HG03039 (cell line): Measurements from ENCODE around the gene GIGYF2.
A peak's percentile ranks its signal among the peaks of the same experiment; 100 is the strongest.

Experiments used
- ATAC-seq: cut with Tn5 transposase; IDR thresholded peaks from one replicate; pipeline ENCODE4 v1.9.1; 2021; ENCODE audit warnings: mild to moderate bottlenecking, moderate library complexity; ENCODE audit not compliant: unreplicated experiment

The GIGYF2 gene

DNA sequence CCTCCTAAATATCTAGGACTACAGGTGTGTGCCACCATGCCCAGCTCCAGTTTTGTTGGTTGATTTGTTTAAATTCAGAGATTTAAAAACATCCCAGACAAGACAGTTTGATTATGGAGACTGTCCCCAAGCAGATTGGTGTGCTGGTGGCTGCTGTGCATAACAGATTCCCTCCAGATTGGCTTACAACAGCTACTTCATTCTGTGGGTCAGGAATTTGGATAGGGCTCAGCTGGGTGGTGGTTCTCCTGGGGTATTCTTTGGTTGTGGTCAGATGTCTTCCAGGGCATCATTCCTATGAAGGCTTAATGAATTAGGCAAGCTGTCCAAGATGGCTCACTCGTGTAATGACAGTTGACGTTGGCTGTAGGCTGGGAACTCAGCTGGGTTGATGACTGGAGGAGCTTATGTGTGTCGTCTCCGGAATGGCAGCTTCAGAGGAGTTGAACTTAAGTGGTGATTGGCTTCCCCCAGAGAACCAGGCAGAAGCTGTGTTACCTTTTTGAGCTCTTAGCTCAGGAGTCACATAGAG lies 162.3 kb downstream of the GIGYF2 start:
- ATAC-seq: no peak

DNA sequence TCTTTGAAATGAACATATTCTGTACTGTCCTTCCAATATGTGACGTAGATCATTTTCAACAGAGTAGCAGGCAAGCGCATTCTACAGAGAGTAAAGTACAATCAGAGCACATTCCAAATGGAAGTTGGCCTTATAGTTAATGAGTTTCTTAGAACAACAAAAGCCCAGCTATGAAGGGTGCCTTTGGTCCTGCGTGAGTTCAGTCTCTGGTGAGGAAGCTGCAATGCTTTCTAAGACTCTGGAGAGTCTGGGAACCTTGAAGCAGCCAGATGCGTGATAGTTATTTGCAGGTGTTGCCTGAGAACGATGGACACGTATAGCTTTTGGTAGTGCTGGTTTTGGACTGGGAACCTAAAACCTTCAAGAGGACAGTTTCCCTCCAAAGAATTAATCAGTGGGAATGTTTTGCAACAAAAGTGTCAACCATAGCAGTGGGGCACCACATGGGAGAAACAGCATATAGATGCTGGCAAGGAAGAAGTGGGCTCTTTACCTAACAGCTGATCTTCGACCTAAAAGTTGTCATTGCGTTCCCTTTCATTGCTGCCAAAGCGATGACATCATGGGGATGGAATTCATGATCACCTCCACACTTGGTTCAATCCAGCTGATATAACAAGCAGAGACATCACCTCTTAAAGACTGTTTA lies 163.6 kb downstream of the GIGYF2 start:
- ATAC-seq: no peak

DNA sequence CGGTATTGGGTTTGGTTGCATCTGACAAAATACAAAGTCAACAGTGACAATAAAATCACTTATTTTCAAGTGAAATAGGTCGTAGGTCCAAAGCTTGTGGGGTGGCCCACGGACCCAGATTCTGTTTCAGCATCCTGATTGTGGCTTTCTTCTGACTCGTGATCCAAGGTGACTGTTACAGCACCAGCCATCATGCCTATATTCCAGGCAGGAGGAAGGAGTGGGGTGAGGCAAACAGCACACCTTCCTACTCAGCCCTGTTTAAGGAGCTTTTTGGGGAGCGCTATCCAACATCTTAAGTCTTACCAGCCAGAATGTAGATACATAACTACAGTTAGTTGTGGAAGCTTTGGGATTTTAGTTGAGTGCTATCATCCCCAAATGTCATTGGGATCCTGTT lies 164.2 kb downstream of the GIGYF2 start:
- ATAC-seq: no peak

DNA sequence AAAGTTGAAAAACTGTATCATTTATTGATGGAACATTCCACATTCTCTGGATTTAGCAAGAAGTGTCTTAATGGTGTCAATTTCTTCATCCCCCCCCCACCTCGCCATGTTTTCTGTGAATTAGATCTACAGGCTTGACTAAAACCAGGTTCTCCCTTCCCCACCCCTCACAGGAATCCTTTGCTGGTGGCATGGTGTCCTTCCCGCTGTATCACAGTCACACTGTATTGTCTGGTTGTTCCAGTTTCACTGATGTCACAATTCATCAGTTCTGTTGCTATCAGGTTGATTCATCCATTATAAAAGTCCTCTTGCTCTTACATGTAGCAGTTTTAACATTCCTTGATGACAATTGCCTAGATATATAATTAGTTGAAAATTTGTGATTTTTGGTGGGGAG lies 166.9 kb downstream of the GIGYF2 start:
- no peak for ATAC-seq

GRCh38 chr2:232865165-232865564 lies 168.0 kb downstream of the GIGYF2 start:
- ATAC-seq: no peak

- ATAC-seq: no peak
Measured at GRCh38 chr2:232866104-232866503, 169.0 kb downstream of the GIGYF2 start.

GRCh38 chr2:232869138-232870017 lies 172.2 kb downstream of the GIGYF2 start:
- no peak for ATAC-seq

- ATAC-seq: no peak
Measured at GRCh38 chr2:232870018-232870765, 173.1 kb downstream of the GIGYF2 start, which contains the start of gene SNORC. Gene SNORC, plus strand, starts transcription at chr2:232870264. Its CDS starts 78 bp downstream, at chr2:232870342.

DNA sequence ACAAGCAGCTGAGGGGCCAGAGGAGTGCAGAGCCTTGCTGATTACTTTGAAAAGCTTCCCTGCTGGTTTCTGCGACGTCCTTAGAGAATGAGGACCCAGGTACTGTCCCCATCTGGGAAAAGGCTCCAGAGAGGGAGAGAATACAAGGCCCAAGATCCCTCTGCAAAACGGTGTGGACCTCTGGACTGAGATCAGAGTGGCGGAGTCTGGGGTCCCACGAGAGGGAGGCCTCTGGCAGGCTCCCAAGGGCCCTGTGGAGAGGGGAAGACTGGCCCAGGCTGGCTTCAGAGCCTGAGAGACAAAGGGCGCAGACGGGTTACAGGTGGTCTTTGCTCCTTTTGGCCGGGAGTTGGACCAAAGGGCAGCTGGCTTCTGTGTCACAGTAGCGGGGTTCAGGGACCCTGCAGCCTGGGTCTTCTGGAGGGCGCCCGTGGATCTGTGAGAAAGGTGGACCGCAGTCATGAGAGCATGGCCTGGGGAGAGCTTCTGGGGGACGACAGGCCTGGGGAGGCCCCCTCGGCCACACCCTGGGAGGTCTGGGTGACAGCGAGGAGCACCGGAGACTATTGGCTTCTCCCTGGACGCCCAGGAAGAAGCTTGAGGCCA lies 173.7 kb downstream of the GIGYF2 start:
- no peak for ATAC-seq

GRCh38 chr2:232871418-232871834 lies 174.3 kb downstream of the GIGYF2 start:
- ATAC-seq: no peak

- no peak for ATAC-seq
Measured at GRCh38 chr2:232871835-232872736, 175.0 kb downstream of the GIGYF2 start.

DNA sequence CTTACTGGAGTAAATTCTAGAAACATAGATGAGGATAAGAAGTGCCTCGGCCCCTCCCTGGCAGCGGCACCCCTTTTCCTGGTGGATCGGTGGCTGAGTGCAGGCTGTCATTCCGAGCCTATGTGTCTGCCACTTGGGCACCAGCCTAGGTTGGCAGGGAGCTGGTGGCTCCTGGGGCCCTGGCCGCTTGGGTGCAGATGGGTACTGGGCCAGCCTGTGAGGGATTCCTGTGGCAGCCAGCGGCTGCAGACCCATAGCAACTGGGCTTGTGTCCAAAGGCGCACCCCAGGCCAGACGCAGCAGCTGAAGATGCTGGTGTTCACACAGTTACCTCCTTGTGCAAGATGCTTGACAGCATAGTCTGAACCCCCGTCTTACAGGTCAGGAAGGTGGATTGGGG lies 175.7 kb downstream of the GIGYF2 start:
- ATAC-seq: no peak

DNA sequence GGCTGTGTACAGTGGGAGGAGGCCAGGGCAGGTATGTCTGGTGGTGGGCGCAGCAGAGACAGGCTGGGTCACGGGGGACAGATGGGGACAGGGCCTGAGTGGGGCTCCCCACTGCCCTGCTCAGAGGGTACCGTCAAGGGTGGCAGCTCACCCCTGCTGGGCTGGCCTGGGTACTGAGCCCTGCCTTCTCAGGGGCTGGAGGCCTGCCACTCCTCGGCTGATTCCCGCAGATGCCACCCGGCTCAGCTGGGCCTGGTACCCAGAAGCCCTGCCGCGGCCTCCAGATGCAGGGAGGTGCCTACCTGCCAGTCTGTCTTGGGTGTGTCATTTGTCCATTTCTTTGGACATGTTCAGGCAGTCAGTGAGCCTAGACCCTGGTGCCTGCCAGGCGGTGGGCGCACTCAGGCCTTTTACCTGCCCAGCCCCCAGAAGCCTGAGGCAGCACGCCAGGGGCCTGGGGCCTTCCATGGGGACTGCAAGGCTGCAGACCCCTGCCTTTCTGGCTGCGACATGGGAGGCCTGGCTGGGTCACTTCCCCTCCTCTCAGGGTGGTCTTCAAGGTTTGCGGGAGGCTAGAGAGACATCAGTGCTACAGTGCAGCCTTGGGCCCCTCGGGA lies 176.3 kb downstream of the GIGYF2 start:
- no peak for ATAC-seq

- ATAC-seq: no peak
Measured at GRCh38 chr2:232873909-232874641, 176.9 kb downstream of the GIGYF2 start.

- ATAC-seq: no peak
Measured at GRCh38 chr2:232874677-232875223, 177.6 kb downstream of the GIGYF2 start.

DNA sequence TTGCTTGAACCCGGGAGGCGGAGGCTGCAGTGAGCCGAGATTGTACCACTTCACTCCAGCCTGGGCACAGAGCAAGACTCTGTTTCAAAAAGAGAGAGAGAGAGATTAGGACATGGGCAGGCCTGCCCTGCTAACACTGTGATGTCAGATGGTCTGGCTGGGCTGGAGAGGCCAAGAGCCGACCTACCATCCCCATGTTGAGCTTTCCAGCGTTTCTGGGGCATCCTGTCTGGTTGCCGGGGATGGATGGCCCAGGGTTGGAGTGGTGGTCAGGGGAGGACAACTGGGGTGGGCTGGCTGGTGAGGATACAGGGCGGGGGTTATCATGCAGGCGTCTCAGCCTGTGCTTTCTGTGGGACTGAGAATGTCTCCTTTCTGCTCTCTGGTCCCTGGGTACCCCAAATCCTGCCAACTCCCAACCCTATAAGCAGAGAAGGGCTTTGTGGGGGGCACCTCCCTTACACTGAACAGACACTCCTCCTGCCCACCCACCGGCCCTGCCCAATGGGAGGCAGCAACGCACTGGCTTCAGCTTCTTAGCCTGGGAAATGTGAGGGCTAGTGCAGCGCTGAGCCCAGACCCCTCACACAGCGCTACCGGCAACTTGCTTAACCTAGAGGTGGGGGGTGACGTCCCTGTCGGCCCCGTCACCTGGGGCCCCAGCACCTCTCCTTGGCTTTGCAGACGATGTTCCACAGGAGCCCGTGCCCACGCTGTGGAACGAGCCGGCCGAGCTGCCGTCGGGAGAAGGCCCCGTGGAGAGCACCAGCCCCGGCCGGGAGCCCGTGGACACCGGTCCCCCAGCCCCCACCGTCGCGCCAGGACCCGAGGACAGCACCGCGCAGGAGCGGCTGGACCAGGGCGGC lies 178.4 kb downstream of the GIGYF2 start:
- no peak for ATAC-seq

DNA sequence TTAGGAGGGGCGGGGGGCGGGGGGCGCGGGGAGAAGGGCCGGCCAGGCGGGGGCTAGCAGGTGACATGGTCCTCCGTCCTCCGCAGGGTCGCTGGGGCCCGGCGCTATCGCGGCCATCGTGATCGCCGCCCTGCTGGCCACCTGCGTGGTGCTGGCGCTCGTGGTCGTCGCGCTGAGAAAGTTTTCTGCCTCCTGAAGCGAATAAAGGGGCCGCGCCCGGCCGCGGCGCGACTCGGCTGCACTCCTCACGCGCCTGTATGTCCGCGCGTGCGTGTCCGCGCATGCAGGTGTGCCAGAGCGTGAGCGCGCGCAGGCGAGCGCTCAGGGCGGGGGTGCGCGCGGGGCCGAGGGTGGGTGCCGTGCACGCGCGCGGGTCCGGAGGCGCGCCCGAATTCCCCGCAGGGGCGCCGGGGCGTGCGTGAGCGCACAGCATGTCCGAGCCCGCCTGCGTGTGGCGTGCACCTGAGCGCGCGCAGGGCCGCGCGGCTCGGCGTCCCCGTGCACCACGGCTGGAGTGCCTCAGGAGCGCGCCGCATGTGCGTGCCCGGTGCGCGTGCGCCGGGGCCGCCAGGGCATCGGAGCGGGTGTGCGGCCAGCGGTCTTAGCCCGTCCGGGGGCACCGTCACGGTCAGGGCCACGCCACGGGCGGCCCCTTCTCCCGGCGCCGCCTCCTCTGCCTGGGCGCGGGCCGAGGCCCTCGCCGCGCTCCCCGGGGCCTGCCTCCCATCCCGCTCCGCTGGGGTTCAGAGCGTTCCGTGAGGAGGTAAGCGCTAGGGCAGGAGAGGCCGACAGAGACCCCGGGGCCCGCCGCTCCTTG lies 179.2 kb downstream of the GIGYF2 start:
- ATAC-seq: peak; percentile 35
